Eye (tissue), 1 donor: Measurements from ENCODE around the gene RNU7-1.
A peak's percentile ranks its signal among the peaks of the same experiment; 100 is the strongest.

Experiments used
- DNase-seq: peaks from one replicate; pipeline ENCODE4 v3.0.0-alpha.2; 2015

RNU7-1 gene

DNA sequence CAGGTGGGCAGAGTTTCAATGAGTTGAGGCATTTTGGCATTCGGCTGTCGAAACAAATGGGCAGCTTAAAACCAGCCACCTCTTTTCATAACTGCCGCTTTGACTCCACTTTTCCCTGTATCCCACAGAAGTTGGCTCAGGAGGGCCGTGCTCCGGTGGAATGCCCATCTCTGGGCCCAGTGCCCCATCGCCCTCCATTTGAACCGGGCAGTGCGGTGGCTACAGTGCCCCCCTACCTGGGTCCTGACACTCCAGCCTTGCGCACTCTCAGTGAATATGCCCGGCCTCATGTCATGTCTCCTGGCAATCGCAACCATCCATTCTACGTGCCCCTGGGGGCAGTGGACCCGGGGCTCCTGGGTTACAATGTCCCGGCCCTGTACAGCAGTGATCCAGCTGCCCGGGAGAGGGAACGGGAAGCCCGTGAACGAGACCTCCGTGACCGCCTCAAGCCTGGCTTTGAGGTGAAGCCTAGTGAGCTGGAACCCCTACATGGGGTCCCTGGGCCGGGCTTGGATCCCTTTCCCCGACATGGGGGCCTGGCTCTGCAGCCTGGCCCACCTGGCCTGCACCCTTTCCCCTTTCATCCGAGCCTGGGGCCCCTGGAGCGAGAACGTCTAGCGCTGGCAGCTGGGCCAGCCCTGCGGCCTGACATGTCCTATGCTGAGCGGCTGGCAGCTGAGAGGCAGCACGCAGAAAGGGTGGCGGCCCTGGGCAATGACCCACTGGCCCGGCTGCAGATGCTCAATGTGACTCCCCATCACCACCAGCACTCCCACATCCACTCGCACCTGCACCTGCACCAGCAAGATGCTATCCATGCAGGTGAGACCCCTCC lies 5.0 kb upstream of the RNU7-1 start:
- DNase-seq: no peak

DNA sequence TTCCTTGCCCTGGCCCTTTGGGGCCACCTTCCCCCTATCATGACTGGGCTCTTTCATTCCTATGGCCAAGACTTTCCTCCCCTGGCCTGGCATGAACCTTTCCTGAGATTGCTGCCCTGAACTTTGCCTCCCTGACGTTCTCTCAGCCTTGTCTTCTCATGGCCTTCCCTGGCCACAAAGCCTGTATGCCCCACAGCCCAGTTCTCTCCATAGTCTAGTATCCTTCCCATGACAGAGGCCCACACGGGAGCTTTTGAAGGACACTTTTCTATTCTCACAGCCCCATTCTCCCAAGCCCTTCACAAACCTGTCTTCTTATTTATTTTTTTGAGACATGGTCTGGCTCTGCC lies 4.5 kb upstream of the RNU7-1 start:
- no peak for DNase-seq

DNA sequence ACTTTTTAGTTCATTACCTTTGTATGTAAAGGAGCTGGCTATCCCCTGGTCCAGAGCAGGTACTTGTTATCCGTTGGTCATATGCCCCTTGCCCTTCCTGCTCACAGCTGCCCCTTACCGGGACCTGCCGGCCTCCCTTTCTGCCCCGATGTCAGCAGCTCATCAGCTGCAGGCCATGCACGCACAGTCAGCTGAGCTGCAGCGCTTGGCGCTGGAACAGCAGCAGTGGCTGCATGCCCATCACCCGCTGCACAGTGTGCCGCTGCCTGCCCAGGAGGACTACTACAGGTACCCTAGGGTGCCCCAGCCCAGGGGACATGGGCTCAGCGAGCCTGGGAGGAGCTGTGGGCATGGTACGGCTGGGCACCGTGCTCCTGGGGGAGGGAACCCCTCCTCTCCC lies 2.3 kb upstream of the RNU7-1 start:
- no peak for DNase-seq

DNA sequence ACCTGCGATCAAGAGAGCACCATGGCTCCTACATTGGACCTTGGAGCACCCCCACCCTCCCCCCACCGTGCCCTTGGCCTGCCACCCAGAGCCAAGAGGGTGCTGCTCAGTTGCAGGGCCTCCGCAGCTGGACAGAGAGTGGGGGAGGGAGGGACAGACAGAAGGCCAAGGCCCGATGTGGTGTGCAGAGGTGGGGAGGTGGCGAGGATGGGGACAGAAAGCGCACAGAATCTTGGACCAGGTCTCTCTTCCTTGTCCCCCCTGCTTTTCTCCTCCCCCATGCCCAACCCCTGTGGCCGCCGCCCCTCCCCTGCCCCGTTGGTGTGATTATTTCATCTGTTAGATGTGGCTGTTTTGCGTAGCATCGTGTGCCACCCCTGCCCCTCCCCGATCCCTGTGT lies 1.8 kb upstream of the RNU7-1 start:
- DNase-seq: no peak

DNA sequence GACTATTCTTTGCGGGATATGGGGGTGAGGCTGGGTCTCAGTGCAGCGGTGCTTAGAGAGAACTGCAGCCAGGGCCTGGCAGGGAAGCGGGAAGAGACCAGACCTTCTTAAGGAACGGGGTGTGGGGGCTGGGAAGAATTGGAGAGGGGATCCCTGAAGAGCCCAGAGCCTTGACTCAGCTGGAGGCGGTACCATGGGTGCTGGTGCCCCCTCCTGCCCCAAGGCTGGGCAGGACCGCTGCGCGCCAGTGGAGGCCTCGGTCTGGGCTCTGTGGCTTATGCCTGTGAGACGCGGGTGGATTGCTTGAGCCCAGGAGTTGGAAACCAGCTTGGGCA lies 1.3 kb upstream of the RNU7-1 start:
- no peak for DNase-seq

DNA sequence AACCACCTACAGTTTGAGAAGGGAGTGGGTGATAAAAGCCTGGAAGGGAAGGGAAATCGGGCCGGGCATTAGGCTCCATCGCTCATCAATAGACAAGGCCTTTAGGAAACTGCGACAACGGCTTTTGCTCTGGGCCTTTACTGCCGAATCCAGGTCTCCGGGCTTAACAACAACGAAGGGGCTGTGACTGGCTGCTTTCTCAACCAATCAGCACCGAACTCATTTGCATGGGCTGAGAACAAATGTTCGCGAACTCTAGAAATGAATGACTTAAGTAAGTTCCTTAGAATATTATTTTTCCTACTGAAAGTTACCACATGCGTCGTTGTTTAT lies 261 bp upstream of the RNU7-1 start:
- DNase-seq: no peak

DNA sequence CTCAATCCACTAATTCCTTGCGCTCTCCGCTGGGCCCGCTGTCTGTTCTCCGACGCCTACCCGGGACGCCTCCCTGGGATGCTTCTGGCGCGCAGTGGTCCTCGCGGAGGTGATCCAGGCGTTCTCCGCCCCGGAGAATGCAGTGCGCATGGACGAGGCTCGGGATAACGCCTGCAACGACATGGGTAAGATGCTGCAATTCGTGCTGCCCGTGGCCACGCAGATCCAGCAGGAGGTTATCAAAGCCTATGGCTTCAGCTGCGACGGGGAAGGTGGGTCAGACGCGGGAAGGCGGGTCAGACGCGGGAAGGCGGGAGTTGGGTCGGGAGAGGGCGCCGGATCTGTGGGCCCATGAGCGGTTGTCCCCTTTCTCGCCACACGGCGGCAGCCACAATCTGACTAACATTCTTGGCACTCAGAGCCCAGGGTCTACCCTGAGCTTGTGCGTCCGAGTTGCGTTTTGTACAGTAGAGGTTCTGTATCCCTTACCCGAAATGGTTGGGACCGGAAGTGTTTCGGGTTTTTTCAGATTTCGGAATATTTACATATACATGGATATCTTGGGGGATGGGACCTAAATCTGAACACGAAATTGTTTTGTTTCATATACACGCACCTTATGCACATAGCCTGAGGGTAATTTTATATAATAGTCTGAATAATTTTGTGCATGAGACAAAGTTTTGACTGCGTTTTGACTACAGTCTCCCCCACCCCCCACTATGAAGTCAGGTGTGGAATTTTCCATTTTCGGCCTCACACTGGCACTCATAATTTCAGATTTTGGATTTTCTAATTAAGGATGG lies 968 bp downstream of the RNU7-1 start:
- peak; percentile 98 for DNase-seq

DNA sequence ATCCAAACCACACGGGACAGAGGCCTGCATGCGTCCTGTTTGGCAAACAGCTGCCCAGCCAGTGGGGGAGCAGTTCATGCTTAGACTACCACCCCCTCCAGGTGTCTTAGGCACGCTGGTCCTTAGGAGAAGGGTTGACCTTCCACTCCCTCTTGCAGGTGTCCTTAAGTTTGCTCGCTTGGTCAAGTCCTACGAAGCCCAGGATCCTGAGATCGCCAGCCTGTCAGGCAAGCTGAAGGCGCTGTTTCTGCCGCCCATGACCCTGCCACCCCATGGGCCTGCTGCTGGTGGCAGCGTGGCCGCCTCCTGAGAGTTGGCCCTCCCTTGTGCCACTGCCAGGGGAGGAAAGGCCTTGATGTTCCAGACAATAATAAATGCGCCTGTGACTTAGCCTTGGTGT lies 2.0 kb downstream of the RNU7-1 start:
- DNase-seq: no peak

DNA sequence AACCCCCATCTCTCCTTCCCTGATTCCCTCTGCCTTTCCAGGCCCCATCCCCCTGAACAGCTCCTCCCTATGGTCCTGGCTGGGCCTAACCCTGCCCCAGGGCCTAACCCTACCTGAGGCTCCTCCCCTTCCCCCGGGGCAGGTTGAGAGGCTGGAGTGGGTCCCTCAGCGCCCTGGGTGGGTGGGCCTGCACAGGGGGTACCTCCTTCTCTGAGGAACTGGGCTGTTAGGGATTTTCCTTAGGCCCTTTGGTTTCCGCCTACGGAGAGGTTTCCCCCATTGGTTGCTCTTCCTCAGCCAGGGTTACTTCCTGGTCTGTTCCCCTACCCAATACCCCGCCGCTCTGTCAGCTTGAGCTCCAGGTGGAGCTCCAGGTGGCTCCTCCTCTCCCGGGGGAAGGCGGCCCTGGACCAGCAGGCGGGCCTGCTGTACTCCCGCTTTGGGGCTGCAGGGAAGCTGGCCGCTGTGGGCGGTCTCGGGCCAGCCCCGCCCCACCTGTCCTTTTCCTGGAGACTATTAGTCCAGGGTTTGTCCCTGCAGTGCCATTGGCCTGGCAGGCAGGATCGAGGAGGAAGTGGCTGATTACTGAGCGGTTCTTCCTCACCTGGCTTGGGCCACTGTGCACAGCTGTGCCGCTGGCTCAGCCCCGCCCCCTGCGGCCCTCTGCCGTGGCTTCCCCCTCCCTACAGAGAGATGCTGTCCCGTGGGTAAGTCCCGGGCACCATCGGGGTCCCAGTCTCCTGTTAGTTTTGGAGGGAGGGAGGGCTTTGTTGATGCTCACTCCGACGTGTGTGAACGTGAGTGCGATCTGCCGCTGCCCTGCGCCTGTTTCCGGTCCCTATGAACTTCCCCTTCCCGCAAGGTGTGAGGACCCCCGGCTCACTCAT lies 2.7 kb downstream of the RNU7-1 start:
- peak; percentile 53 for DNase-seq

DNA sequence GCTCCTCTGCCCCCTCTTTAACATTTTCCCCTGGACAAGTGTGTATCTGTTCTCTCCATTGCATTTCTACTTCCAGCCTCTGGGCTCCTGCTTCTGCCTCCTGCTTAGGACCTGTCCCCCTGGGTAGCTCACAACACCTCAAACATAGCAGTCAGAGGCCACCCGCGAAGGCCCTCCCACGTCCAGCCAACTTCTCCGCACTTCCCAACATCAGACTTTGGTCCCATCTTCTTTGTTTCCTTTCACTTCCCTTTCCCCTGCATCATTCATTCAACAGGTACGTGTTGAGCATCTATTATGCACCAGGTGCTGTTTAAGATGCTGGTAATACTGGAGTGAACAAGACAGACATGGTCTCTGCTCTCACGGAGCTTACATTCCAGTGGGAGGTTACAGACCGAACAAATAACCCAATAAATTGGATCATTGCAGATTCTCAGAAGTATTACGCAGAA lies 3.3 kb downstream of the RNU7-1 start:
- no peak for DNase-seq

DNA sequence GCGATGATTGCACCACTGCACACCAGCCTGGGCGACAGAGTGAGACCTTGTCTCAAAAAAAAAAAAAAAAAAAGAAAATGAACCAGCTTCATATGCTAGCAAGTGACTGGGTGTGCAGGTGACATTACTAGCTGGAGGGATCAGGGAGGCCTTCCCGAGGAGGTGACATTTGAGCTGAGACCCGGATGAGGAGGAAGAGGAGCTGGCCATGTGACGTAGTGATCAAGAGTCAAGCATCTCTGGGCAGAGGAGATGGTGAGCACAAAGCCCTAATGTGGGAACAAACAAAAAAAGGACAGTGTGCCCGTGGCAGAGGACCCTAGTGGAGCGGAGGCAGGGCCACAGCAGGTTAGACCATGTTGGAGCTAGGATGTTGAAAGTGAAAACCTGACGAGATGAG lies 4.0 kb downstream of the RNU7-1 start:
- no peak for DNase-seq

DNA sequence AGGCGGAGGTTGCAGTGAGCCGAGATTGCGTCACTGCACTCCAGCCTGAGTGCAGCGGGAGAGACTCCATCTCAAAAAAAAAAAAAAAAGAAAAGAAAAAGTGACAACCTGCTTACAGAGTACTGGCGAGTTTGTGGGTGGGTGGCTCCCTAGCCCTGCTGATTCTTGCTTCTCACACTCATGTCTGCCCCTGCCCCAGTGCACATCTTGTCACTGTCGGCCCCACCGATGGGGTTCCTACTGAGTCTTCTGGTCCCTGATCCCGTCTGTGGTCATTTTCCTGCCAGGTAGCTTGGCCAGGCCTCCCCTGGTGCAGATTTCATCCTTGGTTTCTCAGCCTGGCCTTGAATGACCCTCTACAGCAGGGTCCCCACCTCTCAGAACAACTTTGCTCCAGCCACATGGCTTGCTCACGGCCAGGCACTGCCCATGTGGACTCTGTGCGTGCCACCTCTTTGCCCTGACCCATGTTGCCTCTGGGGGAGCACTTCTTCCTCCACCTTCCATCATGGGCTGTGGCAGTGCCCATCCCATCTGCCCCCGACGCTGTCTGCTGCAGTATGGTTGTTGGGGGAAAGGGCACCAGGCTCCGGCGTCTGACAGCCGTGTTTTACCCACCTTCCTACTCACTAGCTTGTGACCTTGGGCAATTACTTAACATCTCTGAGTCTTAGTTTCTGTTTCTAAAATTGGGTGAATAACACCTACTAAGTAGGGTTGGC lies 5.4 kb downstream of the RNU7-1 start:
- no peak for DNase-seq

DNA sequence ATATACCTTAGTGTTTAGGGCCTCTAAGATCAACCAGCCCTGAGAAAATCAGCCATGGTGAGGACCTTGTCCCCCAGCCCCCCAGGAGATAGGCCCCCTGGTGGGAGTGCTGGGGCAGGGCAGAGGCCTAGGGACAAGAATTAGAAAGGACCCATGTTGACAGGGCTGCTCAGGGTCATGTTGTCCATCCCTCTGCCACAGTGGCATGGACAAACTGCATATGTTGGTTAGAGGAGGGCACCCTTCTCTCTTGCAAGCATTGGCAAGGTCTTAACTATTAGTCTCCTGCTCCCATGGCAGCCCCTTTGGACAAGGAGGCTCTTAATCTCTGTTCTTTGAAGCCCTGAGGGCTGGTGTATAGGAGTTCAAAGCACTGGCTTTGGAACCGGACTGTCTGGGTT lies 6.8 kb downstream of the RNU7-1 start:
- DNase-seq: no peak

DNA sequence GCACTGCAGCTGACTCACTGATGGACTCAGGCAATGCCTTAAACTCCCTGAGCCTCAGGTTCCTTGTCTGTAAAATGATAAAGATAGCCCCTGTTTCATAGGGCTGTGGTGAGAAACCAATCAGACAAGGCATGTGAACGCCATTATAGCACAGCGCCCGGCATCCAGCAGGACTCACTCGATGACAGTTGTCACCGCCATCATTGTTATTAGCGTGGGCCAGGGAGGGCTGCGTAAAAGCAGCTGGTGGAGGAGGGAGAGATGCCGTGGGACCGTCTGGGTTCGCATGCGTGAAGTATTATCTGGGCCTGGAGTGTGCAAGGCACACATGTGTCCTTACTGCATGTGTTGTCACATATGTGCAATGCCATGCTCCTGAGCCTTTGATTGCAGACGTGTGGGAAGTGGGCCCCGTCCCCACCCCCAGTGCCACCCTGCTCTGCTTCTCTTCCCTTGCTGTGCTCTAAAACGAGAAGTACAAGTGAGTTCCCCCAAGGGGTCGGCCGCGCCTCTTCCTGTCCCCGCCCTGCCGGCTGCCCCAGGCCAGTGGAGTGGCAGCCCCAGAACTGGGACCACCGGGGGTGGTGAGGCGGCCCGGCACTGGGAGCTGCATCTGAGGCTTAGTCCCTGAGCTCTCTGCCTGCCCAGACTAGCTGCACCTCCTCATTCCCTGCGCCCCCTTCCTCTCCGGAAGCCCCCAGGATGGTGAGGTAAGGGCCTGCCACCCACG lies 7.4 kb downstream of the RNU7-1 start, which contains the start of gene PTPN6:
TSS of gene PTPN6 (plus strand) at position 546 of the 730 bp plus-strand sequence. CDS start at position 703, 157 bp downstream.
- no peak for DNase-seq

DNA sequence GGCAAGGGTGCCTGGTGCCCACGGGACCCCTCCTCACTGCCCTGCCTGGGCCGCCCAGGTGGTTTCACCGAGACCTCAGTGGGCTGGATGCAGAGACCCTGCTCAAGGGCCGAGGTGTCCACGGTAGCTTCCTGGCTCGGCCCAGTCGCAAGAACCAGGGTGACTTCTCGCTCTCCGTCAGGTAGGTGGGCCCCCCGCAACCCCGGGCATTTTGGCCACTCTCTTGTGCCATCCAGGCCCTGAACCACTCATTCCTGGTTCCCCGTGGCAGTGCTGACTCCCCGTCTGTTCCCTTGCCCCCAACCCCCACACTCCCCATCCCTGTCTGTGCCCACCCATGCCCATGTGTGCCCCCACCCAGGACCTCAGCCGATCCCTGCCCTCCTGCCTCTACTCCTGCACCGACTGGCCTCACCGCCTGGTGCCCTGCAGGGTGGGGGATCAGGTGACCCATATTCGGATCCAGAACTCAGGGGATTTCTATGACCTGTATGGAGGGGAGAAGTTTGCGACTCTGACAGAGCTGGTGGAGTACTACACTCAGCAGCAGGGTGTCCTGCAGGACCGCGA lies 8.0 kb downstream of the RNU7-1 start:
- DNase-seq: no peak

DNA sequence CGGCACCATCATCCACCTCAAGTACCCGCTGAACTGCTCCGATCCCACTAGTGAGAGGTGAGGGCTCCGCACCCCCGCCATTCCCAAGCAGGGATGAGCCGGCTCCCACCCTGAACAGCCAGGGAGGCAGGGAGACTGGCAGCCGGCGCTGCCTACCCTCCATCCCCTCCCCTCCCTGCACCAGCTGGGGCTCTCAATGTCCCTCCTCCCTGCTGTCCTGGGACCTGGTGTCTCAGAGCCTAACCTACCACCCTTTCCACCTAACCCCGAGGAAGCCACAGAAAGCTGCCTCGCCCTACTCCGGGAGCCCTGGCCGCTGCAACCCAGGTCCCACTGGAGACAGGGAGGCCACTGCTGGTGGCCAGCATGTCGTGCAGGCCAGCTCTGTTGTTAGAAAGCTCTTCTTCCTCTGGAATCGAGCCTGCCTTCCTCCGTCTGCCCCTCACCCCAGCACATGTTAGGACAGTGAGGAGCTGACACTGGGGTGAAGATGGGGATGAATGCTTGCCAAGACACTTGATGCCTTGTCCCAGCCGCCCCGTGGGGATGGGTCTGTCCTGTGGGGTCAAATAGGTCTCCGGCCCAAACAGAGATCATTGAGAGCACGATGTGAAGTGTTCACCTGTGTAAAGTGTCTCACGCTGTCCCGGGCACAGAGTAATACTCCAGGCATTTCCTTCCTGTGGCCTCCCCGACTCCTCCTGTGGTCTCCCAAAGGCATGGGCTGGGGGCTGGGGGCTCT lies 8.7 kb downstream of the RNU7-1 start:
- DNase-seq: no peak

DNA sequence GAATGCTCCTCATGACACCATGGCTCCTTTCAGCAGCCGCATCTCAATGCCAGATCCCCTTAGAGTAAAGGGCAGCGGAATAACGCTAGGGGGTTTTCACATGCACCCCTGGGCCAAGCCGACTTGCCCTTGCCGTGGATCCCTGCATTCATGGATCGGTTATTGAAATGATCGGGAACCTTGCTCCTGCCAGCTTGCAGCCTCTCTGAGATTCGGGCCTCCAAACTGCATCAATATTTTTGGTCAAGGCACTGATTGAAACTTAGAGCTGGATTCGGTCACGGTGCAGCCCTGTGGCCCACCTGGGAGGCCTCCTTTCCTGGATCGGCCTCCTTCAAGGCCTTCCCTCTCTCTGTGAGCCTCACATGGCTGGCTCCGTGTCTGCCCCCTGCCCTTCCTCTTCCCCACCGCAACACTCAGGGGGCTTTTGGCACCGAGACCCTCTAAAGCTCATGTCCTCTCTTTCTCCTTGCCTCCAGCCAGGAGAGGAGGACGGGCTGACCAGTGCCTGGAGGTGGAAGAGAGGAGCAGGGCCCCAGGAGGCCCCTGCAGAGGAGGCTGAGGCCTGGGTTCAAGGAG lies 9.3 kb downstream of the RNU7-1 start:
- no peak for DNase-seq

DNA sequence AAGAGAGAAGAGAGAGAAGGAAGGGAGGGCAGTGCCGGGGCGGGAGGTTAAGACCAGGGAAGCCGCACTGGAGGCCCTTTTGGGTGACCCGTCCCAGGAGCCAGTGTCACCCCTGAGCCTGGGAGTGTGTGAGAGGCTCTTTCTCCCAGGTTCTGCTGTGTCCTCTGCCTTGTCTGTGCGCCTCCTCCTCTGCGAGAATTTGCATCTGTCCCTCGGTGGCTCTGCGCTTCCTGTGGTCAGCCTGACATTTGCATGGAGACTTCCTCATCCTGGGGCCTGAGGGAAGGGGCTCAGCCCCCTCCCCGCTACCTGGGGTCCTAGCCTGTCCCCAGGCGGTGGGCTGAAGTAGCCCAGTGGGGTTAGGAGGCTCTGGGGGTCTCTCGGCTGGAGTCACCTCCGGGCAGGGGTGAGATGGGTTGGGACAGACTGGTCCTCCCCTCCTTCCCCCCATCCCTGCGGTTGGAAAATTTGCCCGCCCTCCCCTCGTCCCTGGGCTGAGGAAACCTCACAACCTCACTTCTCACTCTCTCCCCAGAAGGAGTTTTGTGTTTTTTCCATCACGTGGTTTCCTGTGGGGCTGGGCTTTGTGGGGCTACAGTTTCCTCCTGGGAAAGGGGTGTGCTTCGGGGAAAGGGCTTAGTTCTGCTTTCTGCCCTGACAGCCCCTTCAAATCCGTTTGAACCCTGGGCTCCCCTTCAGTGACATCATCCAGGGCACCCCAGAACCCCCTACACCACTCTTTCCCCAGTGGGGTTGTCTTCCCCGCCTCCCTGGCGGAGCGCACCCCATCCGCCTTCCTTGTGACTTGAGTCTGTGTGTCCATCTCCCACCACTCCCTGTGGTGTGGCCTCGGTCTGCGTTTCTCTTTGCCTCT lies 10.1 kb downstream of the RNU7-1 start:
- DNase-seq: peak; percentile 62

DNA sequence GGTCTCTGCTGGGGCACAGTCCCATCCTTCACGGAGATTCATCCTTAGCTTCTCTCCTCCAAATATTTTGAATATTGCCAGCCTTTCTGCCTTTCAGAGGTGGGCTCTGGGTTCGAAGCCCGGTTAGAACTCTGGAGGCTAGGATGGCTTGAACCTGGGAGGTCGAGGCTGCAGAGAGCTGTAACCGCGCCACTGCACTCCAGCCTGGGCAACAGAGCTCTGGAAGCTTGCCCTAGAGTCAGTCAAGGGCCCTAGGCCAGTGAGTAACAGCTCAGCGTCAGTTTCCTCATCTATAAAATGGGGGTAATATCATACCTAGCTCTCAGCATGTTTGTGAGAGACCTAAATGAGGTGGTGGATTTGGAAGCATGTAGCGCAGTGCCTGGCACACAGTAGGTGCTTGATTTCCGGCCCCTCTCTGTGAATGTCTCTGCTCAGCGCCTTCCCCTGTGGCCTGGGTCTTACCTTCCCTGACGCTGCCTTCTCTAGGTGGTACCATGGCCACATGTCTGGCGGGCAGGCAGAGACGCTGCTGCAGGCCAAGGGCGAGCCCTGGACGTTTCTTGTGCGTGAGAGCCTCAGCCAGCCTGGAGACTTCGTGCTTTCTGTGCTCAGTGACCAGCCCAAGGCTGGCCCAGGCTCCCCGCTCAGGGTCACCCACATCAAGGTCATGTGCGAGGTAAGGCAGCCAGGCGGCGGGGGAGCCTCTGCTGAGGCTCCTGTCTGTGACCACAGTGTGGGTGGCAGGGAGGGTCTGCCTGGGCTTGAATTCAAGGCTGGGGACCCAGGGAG lies 10.9 kb downstream of the RNU7-1 start:
- no peak for DNase-seq
